GM23338 (cell line): ENCODE measurements around the gene TMEM131L.

Source experiments
- CTCF ChIP-seq, 2 experiments: fragments of 200-600 bp in 1 of 2; sonication (generic) in 1 of 2; conservative IDR thresholded peaks; 2 replicates each; pipeline versions ENCODE4 v1.5.1 to v1.6.1; 2016 to 2017; ENCODE audit warnings: antibody characterized with exemption in 2 of 2, low read depth in 2 of 2, mild to moderate bottlenecking in 2 of 2, moderate library complexity in 1 of 2
- POLR2AphosphoS5 ChIP-seq: IDR thresholded peaks from 2 replicates; pipeline ENCODE4 v1.6.1; 2016; ENCODE audit warnings: antibody characterized with exemption, low read depth
- REST ChIP-seq: IDR thresholded peaks from one replicate; pipeline ENCODE4 v1.6.1; 2018; ENCODE audit warnings: antibody characterized with exemption; ENCODE audit not compliant: unreplicated experiment

DNA sequence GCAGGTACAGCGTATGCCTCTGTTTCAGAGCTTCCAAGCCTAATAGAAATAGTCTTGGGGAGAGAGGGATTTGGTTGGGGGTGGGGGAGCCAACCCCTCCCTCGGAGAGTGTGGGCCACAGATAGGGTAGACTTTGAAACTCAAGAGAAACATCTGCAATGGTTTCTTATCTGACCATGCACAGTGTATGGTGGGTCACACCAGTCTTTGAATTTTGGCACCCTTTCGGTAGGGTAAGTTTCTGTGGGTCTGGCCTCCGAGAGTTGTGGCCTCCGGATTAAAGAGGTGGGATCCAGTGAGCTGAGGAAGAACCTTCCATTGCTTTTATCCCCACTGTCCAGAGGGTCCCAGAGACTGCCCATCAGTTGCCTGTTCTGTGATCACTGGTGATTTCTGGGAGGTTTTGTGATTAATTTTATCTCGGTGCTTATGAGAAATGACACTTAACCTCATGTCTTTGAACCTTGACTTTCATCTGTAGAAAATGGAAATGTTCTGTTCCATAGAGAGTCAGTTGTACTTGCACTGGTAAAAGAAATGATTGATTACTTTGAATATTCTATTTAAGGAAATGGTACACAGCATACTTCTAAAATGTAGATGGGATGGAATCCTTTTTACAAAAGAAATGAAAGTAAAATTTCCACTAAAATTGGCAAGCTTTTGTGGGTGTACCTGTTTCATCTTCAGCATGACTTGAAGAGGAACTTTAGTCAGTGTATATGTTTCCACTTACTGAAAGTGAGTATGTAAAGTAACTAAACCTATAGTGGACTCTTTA is 62.7 kb downstream of the TMEM131L start:
- no peak for TF ChIP-seq CTCF (conservative IDR thresholded peaks at IDR 0.05; ENCODE audit: low read depth in 2 of 2)
- TF ChIP-seq POLR2AphosphoS5 = no peak
- no peak for TF ChIP-seq REST
